ENCODE results near the gene PSMF1. TPM values are rescaled to one million over a fixed set of nuclear protein-coding genes. Genes with fewer than 3 reads are reported as not detected.

PSMF1 gene
- total RNA-seq, 1 experiment from 2014 or later: 153 TPM

DNA sequence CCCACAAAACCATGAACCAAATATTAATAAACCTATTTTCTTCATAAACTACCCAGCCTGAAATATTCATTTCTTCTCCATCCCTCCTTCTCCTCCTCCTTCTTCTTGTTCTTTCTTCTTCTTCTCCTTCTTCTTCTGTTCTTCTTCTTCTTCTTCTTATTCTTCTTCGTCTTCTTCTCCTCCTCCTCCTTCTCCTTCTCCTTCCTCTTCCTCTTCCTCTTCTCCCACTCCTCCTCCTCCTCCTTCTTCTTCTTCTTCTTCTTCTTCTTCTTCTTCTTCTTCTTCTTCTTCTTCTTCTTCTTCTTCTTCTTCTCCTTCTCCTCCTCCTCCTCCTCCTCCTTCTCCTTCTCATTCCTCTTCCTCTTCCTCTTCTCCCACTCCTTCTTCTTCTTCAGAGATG, 71.4 kb downstream of the PSMF1 start:
- Histone ChIP-seq H3K4me3 (replicated peaks in 1 of 2; ENCODE audit: low read depth in 1 of 2, low read length in 2 of 2) (no peak overlapping the region), H2AFZ (ENCODE audit: low read depth, low read length, poor library complexity, severe bottlenecking) (no peak overlapping the region), H4K20me1 (ENCODE audit: insufficient read depth) (no peaks in the 10 kb centered on the region), H3K4me2 (ENCODE audit: low read length) (no peak overlapping the region), H3K27me3 (ENCODE audit: insufficient read depth, low read length) (peaks cover 7% of the 10 kb centered on the region; the same call in 1 of the 2 replicates), H3K27ac (ENCODE audit: low read depth, low read length) (no peak overlapping the region), H3K79me2 (ENCODE audit: insufficient read depth, low read length) (no peaks in the 10 kb centered on the region), H3K9me2 (ENCODE audit: insufficient read depth) (no peaks in the 10 kb centered on the region), H3K4me1 (ENCODE audit: control insufficient read depth in 1 of 2, insufficient read depth in 2 of 2, low read length in 2 of 2) (peaks cover 10 to 24% of the 10 kb centered on the region in 2 experiments; a peak in 3 of 4 replicates), H3K9ac (ENCODE audit: low read length) (no peak overlapping the region), H3K9me3 (ENCODE audit: control insufficient read depth in 1 of 2, insufficient read depth in 1 of 2, low read depth in 1 of 2, low read length in 2 of 2) (no peaks in the 10 kb centered on the region), H3K36me3 (ENCODE audit: control insufficient read depth in 1 of 2, insufficient read depth in 2 of 2, low read length in 2 of 2) (no peaks in the 10 kb centered on the region)
- ATAC-seq (no peak), DNase-seq (ENCODE audit: low read depth, low spot score) (no peak)
- ChIA-PET POLR2A (no interaction called here), CTCF (no interaction called here), RAD21 (ENCODE audit: low non-redundant PET in 1 of 2, low total read pairs in 2 of 2, uncharacterized antibody in 2 of 2, unreplicated experiment in 2 of 2) (no interaction called here)
- intact Hi-C loops (cut with micrococcal nuclease): loop anchor here (10.0 kb wide), 1 partner anchor 375 kb away; no protein-coding TSS in a partner anchor
- TF ChIP-seq ZFX (IDR thresholded peaks at IDR 0.05) (no peak), SRF (IDR thresholded peaks at IDR 0.05; ENCODE audit: low read depth) (no peak)
- TF ChIP-seq, protein P1, sequence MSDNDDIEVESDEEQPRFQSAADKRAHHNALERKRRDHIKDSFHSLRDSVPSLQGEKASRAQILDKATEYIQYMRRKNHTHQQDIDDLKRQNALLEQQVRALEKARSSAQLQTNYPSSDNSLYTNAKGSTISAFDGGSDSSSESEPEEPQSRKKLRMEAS (IDR thresholded peaks at IDR 0.05): no peak
- BruUV-seq (replicated peaks): no TSS peak

DNA sequence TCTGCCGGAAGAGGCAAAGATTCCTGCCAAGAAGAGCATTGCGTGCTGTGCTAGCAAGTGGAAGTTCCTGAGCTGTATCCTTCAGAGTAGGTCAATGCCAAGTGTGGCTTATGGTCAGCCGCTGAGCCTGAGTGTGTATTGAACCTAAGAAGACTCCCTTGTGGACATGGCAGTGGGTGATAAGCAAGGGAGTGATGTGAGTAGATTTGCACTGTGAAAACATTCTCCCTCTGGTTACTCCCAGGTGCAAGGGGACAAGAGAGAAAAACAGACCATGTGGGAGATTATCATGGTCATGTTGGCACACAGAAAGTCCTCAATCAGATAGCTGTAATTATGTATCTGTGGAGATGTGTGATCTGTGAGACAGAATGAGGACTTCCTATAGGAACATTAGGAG, 72.4 kb downstream of the PSMF1 start:
- Histone ChIP-seq H3K4me2 (ENCODE audit: low read length) (no peak overlapping the region), H4K20me1 (ENCODE audit: insufficient read depth) (no peaks in the 10 kb centered on the region), H3K27ac (ENCODE audit: low read depth, low read length) (no peak overlapping the region), H3K9me2 (ENCODE audit: insufficient read depth) (no peaks in the 10 kb centered on the region), H3K36me3 (ENCODE audit: control insufficient read depth in 1 of 2, insufficient read depth in 2 of 2, low read length in 2 of 2) (no peaks in the 10 kb centered on the region), H3K9me3 (ENCODE audit: control insufficient read depth in 1 of 2, insufficient read depth in 1 of 2, low read depth in 1 of 2, low read length in 2 of 2) (no peaks in the 10 kb centered on the region), H3K79me2 (ENCODE audit: insufficient read depth, low read length) (no peaks in the 10 kb centered on the region), H2AFZ (ENCODE audit: low read depth, low read length, poor library complexity, severe bottlenecking) (no peak overlapping the region), H3K4me1 (ENCODE audit: control insufficient read depth in 1 of 2, insufficient read depth in 2 of 2, low read length in 2 of 2) (peaks cover 9 to 23% of the 10 kb centered on the region in 2 experiments; a peak in 3 of 4 replicates), H3K4me3 (replicated peaks in 1 of 2; ENCODE audit: low read depth in 1 of 2, low read length in 2 of 2) (no peak overlapping the region), H3K27me3 (ENCODE audit: insufficient read depth, low read length) (peaks cover 7% of the 10 kb centered on the region; the same call in 1 of the 2 replicates), H3K9ac (ENCODE audit: low read length) (no peak overlapping the region)
- TF ChIP-seq, protein P2, sequence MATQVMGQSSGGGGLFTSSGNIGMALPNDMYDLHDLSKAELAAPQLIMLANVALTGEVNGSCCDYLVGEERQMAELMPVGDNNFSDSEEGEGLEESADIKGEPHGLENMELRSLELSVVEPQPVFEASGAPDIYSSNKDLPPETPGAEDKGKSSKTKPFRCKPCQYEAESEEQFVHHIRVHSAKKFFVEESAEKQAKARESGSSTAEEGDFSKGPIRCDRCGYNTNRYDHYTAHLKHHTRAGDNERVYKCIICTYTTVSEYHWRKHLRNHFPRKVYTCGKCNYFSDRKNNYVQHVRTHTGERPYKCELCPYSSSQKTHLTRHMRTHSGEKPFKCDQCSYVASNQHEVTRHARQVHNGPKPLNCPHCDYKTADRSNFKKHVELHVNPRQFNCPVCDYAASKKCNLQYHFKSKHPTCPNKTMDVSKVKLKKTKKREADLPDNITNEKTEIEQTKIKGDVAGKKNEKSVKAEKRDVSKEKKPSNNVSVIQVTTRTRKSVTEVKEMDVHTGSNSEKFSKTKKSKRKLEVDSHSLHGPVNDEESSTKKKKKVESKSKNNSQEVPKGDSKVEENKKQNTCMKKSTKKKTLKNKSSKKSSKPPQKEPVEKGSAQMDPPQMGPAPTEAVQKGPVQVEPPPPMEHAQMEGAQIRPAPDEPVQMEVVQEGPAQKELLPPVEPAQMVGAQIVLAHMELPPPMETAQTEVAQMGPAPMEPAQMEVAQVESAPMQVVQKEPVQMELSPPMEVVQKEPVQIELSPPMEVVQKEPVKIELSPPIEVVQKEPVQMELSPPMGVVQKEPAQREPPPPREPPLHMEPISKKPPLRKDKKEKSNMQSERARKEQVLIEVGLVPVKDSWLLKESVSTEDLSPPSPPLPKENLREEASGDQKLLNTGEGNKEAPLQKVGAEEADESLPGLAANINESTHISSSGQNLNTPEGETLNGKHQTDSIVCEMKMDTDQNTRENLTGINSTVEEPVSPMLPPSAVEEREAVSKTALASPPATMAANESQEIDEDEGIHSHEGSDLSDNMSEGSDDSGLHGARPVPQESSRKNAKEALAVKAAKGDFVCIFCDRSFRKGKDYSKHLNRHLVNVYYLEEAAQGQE (IDR thresholded peaks at IDR 0.05; ENCODE audit: low read depth): no peak
- TF ChIP-seq CEBPB (IDR thresholded peaks at IDR 0.05; ENCODE audit: low read depth): no peak
- TF ChIP-seq SRF (IDR thresholded peaks at IDR 0.05; ENCODE audit: low read depth): no peak
- TF ChIP-seq SIN3A (IDR thresholded peaks at IDR 0.05; ENCODE audit: low read depth): no peak
- no peak for TF ChIP-seq FOSL1 (IDR thresholded peaks at IDR 0.05; ENCODE audit: low read depth)
- TF ChIP-seq POLR2A (IDR thresholded peaks at IDR 0.05; ENCODE audit: borderline replicate concordance, extremely low read depth, insufficient read depth, insufficient read length): no peak
- TF ChIP-seq EGR1 (IDR thresholded peaks at IDR 0.05; ENCODE audit: low read depth): no peak
- TF ChIP-seq JUND (IDR thresholded peaks at IDR 0.05): no peak
- no peak for TF ChIP-seq EZH2 (IDR thresholded peaks at IDR 0.05)
- TF ChIP-seq YY1 (IDR thresholded peaks at IDR 0.05; ENCODE audit: extremely low read depth, insufficient replicate concordance, low read depth, low read length): no peak
- TF ChIP-seq, protein P3, sequence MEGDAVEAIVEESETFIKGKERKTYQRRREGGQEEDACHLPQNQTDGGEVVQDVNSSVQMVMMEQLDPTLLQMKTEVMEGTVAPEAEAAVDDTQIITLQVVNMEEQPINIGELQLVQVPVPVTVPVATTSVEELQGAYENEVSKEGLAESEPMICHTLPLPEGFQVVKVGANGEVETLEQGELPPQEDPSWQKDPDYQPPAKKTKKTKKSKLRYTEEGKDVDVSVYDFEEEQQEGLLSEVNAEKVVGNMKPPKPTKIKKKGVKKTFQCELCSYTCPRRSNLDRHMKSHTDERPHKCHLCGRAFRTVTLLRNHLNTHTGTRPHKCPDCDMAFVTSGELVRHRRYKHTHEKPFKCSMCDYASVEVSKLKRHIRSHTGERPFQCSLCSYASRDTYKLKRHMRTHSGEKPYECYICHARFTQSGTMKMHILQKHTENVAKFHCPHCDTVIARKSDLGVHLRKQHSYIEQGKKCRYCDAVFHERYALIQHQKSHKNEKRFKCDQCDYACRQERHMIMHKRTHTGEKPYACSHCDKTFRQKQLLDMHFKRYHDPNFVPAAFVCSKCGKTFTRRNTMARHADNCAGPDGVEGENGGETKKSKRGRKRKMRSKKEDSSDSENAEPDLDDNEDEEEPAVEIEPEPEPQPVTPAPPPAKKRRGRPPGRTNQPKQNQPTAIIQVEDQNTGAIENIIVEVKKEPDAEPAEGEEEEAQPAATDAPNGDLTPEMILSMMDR (IDR thresholded peaks at IDR 0.05 in 2 of 3, conservative IDR thresholded peaks at IDR 0.05 in 1 of 3; ENCODE audit: borderline replicate concordance in 1 of 3, insufficient read depth in 1 of 3, low read depth in 2 of 3, low read length in 2 of 3): no peak
- TF ChIP-seq RAD21 (IDR thresholded peaks at IDR 0.05; ENCODE audit: low read depth): no peak
- no peak for TF ChIP-seq TCF7L2 (IDR thresholded peaks at IDR 0.05; ENCODE audit: borderline replicate concordance, extremely low read depth, insufficient read depth, insufficient read length)
- DNase-seq (ENCODE audit: low read depth, low spot score): no peak
- no peak for ATAC-seq
- ChIA-PET POLR2A (no interaction called here), RAD21 (ENCODE audit: low non-redundant PET in 1 of 2, low total read pairs in 2 of 2, uncharacterized antibody in 2 of 2, unreplicated experiment in 2 of 2) (no interaction called here), CTCF (no interaction called here)
- BruUV-seq (replicated peaks): no TSS peak
- intact Hi-C loops (cut with micrococcal nuclease): no loop called here
